Kidney (tissue), 14 donors: ENCODE data around the gene PAX5. TPM values are rescaled to one million over a fixed set of nuclear protein-coding genes. Genes with fewer than 3 reads are reported as not detected.

Experiments
- DNase-seq, 5 donors: peaks; one replicate each; pipeline ENCODE4 v3.0.0-alpha.2; 2013 to 2020
- FAIRE-seq: peaks from 2 replicates; lab custom pipeline; 2012; peaks lifted over from hg19 to GRCh38; lab: Jason Lieb, UNC
- H3K27ac ChIP-seq, 2 donors: one replicate each; pipeline ENCODE4 v1.7.0; 2013; ENCODE audit warnings: low read depth in 2 of 2, low read length in 2 of 2, inconsistent platforms in 1 of 2
- H3K27me3 ChIP-seq: one replicate; pipeline ENCODE4 v1.7.1; 2013; ENCODE audit warnings: low read length, inconsistent platforms; ENCODE audit not compliant: control insufficient read depth, insufficient read depth
- H3K36me3 ChIP-seq, 3 donors: one replicate each; pipeline versions ENCODE4 v1.7.0 to v1.7.1; 2013; ENCODE audit warnings: low read length in 3 of 3, control low read depth in 1 of 3, inconsistent platforms in 1 of 3; ENCODE audit not compliant: insufficient read depth in 3 of 3, control insufficient read depth in 2 of 3
- H3K4me1 ChIP-seq, 3 donors: one replicate each; pipeline versions ENCODE4 v1.7.0 to v1.7.1; 2013; ENCODE audit warnings: low read length in 3 of 3, inconsistent platforms in 1 of 3, low read depth in 1 of 3; ENCODE audit not compliant: control insufficient read depth in 2 of 3, insufficient read depth in 2 of 3
- H3K4me3 ChIP-seq, 3 donors: one replicate each; pipeline versions ENCODE4 v1.7.0 to v1.8.1; 2013; ENCODE audit warnings: low read length in 3 of 3, control low read depth in 1 of 3, inconsistent platforms in 1 of 3
- H3K9ac ChIP-seq, 3 donors: one replicate each; pipeline versions ENCODE4 v1.7.0 to v1.7.1; 2013; ENCODE audit warnings: low read length in 3 of 3, control low read depth in 1 of 3, inconsistent platforms in 1 of 3
- H3K9me3 ChIP-seq, 3 donors: one replicate each; pipeline versions ENCODE4 v1.7.0 to v1.7.1; 2013; ENCODE audit warnings: low read length in 3 of 3, control low read depth in 1 of 3, inconsistent platforms in 1 of 3; ENCODE audit not compliant: control insufficient read depth in 2 of 3, insufficient read depth in 1 of 3
- intact Hi-C: fragments of 100-400 bp; cut with DNase I; formaldehyde crosslinking; loops from one replicate; pipeline ENCODE4 v1.11.1; 2022
- polyA plus RNA-seq: library from polyadenylated mRNA; stranded (reverse); fragments of 350-450 nt; fragmentation: Illumina TruSeq; extraction: RNeasy Lipid Tissue Mini Kit (QIAGEN cat#74804); gene quantifications from one replicate; pipeline ENCODE4 v1.2.3, GENCODE V29; 2014; ENCODE audit warnings: low read depth, low replicate concordance; ENCODE audit not compliant: insufficient read depth
- total RNA-seq: library from RNA; stranded (reverse); fragmentation: NEBNext Ultra II Directional; extraction: Animal tissue kit (Norgen Biotek cat#: 25700); gene quantifications from one replicate; pipeline ENCODE4 v1.2.1, GENCODE V29; 2021
- TF ChIP-seq, protein P1 (sequence below): IDR thresholded peaks from 3 replicates; pipeline ENCODE4 v1.5.1; 2012; ENCODE audit warnings: mild to moderate bottlenecking, moderate library complexity, borderline replicate concordance; ENCODE audit not compliant: insufficient read depth; ENCODE audit errors: extremely low read depth
- donor health status: control.
- donor health status: control.
- donor health status: control.
- donor health status: control.
- donor health status: control.
- donor health status: DM: yes; HTN: yes; CAD: no.
- donor health status: Normal renal cell carcinoma (clear cell type).

The PAX5 gene
- total and polyA plus RNA-seq, 2 donors from 2014 or later: 2.7 TPM; not detected in 1

GRCh38 chr9:36848946-36849345 is 185.1 kb downstream of the PAX5 start:
- peak in 1 of 5 donors; percentile 35 for DNase-seq
- H3K9me3 ChIP-seq: no peaks in the 10 kb centered on the region

DNA sequence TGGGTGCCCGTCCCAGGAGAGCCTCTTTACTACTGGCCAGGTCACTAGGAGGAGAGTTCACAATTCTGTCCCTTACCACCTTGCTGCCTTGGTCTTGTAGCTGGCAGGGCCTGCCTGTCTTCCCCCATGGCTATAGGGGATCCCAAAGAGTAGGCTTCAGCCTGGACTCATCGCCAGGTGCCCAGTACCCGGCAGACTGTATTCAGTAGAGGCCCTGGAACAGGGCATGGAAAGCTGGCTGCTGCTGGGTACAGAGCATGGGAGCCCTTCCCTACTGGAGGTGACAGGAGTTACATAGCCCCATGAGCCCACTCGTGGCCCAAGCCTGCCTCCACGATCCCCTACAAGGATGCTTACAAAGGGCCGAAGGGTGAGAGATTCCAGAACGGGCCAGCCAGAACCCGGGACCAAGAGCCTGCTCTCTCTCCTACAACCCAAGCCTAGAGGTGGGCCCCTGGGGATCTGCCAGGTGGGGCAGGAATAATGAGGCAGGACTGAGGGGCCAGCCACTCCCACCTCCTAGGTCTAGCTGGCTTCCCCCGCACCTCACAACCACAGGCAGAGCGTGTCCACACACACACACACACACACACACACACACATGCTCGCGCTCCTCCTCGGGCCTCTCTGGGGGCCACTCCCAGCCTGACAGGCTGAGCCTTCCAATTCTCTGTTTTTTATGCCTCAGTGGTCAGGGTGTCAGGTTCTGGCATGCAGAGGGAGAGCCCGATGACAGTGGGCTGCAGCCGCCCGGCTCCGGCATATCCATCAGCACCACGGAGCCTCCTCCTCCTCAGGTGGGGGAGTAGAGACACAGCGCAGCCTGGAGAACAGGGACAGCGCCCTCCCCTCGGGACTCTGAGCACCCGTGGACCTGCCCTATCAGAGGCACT is 186.0 kb downstream of the PAX5 start:
- Histone ChIP-seq H3K27ac (no peak overlapping the region), H3K4me3 (no peak overlapping the region), H3K9ac (no peak overlapping the region), H3K4me1 (no peaks in the 10 kb centered on the region), H3K27me3 (no peaks in the 10 kb centered on the region), H3K9me3 (no peaks in the 10 kb centered on the region), H3K36me3 (no peaks in the 10 kb centered on the region)
- intact Hi-C loops: no loop called here
- DNase-seq (peak; percentile 62 to 97 (median 97)), FAIRE-seq (no peak)
- TF ChIP-seq, protein P1, sequence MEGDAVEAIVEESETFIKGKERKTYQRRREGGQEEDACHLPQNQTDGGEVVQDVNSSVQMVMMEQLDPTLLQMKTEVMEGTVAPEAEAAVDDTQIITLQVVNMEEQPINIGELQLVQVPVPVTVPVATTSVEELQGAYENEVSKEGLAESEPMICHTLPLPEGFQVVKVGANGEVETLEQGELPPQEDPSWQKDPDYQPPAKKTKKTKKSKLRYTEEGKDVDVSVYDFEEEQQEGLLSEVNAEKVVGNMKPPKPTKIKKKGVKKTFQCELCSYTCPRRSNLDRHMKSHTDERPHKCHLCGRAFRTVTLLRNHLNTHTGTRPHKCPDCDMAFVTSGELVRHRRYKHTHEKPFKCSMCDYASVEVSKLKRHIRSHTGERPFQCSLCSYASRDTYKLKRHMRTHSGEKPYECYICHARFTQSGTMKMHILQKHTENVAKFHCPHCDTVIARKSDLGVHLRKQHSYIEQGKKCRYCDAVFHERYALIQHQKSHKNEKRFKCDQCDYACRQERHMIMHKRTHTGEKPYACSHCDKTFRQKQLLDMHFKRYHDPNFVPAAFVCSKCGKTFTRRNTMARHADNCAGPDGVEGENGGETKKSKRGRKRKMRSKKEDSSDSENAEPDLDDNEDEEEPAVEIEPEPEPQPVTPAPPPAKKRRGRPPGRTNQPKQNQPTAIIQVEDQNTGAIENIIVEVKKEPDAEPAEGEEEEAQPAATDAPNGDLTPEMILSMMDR: no peak

More at GRCh38 chr9:36848946-36849345, 185.1 kb downstream of the PAX5 start:
- Histone ChIP-seq H3K36me3 (no peaks in the 10 kb centered on the region), H3K27ac (no peak overlapping the region), H3K27me3 (no peaks in the 10 kb centered on the region), H3K4me1 (no peaks in the 10 kb centered on the region), H3K4me3 (no peak overlapping the region), H3K9ac (no peak overlapping the region)
- no peak for FAIRE-seq
- intact Hi-C loops: no loop called here
- TF ChIP-seq, protein P1: no peak

DNA sequence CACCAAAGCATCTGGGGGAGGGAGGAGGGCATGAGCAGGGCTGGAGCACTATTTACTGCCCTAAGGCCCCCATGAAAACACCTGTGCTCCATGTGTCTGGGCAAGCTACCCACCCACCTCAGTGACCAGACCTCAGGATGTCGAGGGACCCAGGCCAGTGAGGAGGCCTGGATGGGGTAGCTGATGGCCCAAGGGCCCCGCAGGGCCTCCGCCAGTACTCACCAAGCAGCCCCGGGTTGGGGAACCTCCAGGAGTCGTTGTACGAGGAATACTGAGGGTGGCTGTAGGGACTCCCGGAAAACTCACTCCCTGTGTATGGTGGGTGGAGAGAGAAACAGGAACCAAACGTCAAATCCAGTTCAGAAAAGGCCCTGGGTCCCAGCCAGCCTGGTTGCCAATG is 187.4 kb downstream of the PAX5 start:
- H3K9ac ChIP-seq: no peak overlapping the region
- DNase-seq (peak in 1 of 5 donors; percentile 34), FAIRE-seq (no peak)
- intact Hi-C loops: no loop called here
- no peaks in the 10 kb centered on the region for H3K9me3 ChIP-seq
- no peaks in the 10 kb centered on the region for H3K36me3 ChIP-seq
- no peak overlapping the region for H3K27ac ChIP-seq
- TF ChIP-seq, protein P1: no peak
- no peak overlapping the region for H3K4me3 ChIP-seq
- H3K27me3 ChIP-seq: no peaks in the 10 kb centered on the region
- no peaks in the 10 kb centered on the region for H3K4me1 ChIP-seq
